Trophoblast cell (in vitro differentiated cells and primary cell): ENCODE data around the gene COL1A2.

Experiments used
- DNase-seq, 2 donors: peaks; one replicate each; pipeline ENCODE4 v3.0.0-alpha.2; 2016
- H2AFZ ChIP-seq: 2 replicates; pipeline ENCODE4 v1.6.1; 2013; ENCODE audit warnings: low read length, moderate library complexity, mild to moderate bottlenecking; ENCODE audit not compliant: insufficient read depth, poor library complexity
- H2AK5ac ChIP-seq: 2 replicates; pipeline ENCODE4 v1.6.1; 2013; ENCODE audit warnings: mild to moderate bottlenecking, low read length
- H2BK120ac ChIP-seq: 2 replicates; pipeline ENCODE4 v1.6.1; 2013; ENCODE audit warnings: low read length, mild to moderate bottlenecking, moderate library complexity; ENCODE audit not compliant: insufficient read depth, poor library complexity
- H2BK12ac ChIP-seq: 2 replicates; pipeline ENCODE4 v1.6.1; 2013; ENCODE audit warnings: mild to moderate bottlenecking, low read length, moderate library complexity
- H2BK5ac ChIP-seq: 2 replicates; pipeline ENCODE4 v1.6.1; 2013; ENCODE audit warnings: low read length, low read depth, moderate library complexity, mild to moderate bottlenecking; ENCODE audit not compliant: poor library complexity
- H3K14ac ChIP-seq: 2 replicates; pipeline ENCODE4 v1.6.1; 2013; ENCODE audit warnings: mild to moderate bottlenecking, low read length
- H3K18ac ChIP-seq: 2 replicates; pipeline ENCODE4 v1.6.1; 2013; ENCODE audit warnings: mild to moderate bottlenecking, low read length
- H3K23ac ChIP-seq: 2 replicates; pipeline ENCODE4 v1.6.1; 2013; ENCODE audit warnings: low read length
- H3K27ac ChIP-seq: 2 replicates; pipeline ENCODE4 v1.5.1; 2013; ENCODE audit warnings: low read depth, mild to moderate bottlenecking, inconsistent platforms, low read length, moderate library complexity
- H3K27me3 ChIP-seq: 2 replicates; pipeline ENCODE4 v1.6.1; 2013; ENCODE audit warnings: inconsistent platforms, mild to moderate bottlenecking, low read length, moderate library complexity; ENCODE audit not compliant: insufficient read depth
- H3K36me3 ChIP-seq, 2 experiments: 1 replicate in 1 of 2; 2 replicates in 1 of 2; pipeline ENCODE4 v1.6.1; 2013; ENCODE audit warnings: low read length in 2 of 2, mild to moderate bottlenecking in 2 of 2, moderate library complexity in 1 of 2; ENCODE audit not compliant: insufficient read depth in 2 of 2, control insufficient read depth in 1 of 2
- H3K4ac ChIP-seq: 2 replicates; pipeline ENCODE4 v1.6.1; 2013; ENCODE audit warnings: low read depth, mild to moderate bottlenecking, low read length, moderate library complexity
- H3K4me1 ChIP-seq, 2 experiments: 1 replicate in 1 of 2; 2 replicates in 1 of 2; pipeline ENCODE4 v1.6.1; 2013; ENCODE audit warnings: low read length in 2 of 2, mild to moderate bottlenecking in 2 of 2, moderate library complexity in 1 of 2; ENCODE audit not compliant: insufficient read depth in 2 of 2, control insufficient read depth in 1 of 2
- H3K4me2 ChIP-seq: 2 replicates; pipeline ENCODE4 v1.6.1; 2013; ENCODE audit warnings: inconsistent platforms, mild to moderate bottlenecking, low read length, moderate library complexity
- H3K4me3 ChIP-seq: 2 replicates; pipeline ENCODE4 v1.5.1; 2013; ENCODE audit warnings: mild to moderate bottlenecking, low read depth, low read length, inconsistent platforms
- H3K79me1 ChIP-seq: one replicate; pipeline ENCODE4 v1.6.1; 2013; ENCODE audit warnings: low read length
- H3K79me2 ChIP-seq: 2 replicates; pipeline ENCODE4 v1.6.1; 2013; ENCODE audit warnings: low read length, mild to moderate bottlenecking; ENCODE audit not compliant: control insufficient read depth, insufficient read depth, poor library complexity
- H3K9ac ChIP-seq: 2 replicates; pipeline ENCODE4 v1.6.1; 2013; ENCODE audit warnings: mild to moderate bottlenecking, low read length
- H3K9me3 ChIP-seq: 2 replicates; pipeline ENCODE4 v1.6.1; 2013; ENCODE audit warnings: low read depth, mild to moderate bottlenecking, control low read depth, inconsistent platforms, low read length; ENCODE audit not compliant: insufficient read depth
- H4K12ac ChIP-seq: 2 replicates; pipeline ENCODE4 v1.6.1; 2013; ENCODE audit warnings: low read depth, mild to moderate bottlenecking, low read length, moderate library complexity
- H4K8ac ChIP-seq: 2 replicates; pipeline ENCODE4 v1.6.1; 2013; ENCODE audit warnings: low read depth, mild to moderate bottlenecking, low read length, moderate library complexity
- H4K91ac ChIP-seq: one replicate; pipeline ENCODE4 v1.6.1; 2013; ENCODE audit warnings: low read depth, mild to moderate bottlenecking, low read length, moderate library complexity
- WGBS: extraction: QIAGEN DNeasy Blood & Tissue Kit; methylation state at CpG from one replicate; pipeline ENCODE4 v1.1.7; 2013; ENCODE audit warnings: missing lambda C conversion rate; ENCODE audit not compliant: insufficient read length, insufficient coverage; ENCODE audit errors: extremely low coverage; 5-methylcytosine and 5-hydroxymethylcytosine counted together

COL1A2 gene

DNA sequence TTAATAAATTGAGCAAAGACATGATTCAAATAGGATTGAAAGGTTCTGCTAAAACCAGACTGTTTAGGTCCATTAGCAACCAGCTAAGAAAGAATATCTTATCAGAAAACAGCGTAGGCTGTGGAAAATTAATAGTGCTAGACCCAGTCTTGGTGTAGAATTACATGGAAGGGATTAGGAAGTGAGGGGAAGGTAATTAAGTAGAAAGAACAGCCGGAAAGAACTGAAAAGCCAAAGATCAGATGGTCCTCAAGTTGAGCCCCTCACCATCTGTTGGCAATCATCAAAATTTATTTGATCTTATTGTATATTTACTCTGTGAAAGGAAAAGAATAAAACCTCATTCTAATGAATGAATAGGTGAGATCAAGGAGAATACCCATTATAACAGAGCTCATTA, 50.1 kb downstream of the COL1A2 start:
- Histone ChIP-seq H3K27me3 (no peaks in the 10 kb centered on the region), H3K4me3 (no peak overlapping the region), H2BK12ac (no peak overlapping the region), H4K8ac (no peak overlapping the region), H3K18ac (no peak overlapping the region), H4K12ac (no peak overlapping the region), H3K79me1 (peaks cover 7% of the 10 kb centered on the region), H2BK5ac (no peak overlapping the region), H3K36me3 (no peaks in the 10 kb centered on the region), H3K9ac (no peak overlapping the region), H3K4ac (no peak overlapping the region), H3K9me3 (no peaks in the 10 kb centered on the region), H2AK5ac (no peak overlapping the region), H3K14ac (no peak overlapping the region), H3K79me2 (no peaks in the 10 kb centered on the region), H2BK120ac (no peak overlapping the region), H3K4me2 (no peak overlapping the region), H2AFZ (no peak overlapping the region), H3K27ac (no peak overlapping the region), H4K91ac (no peak overlapping the region), H3K23ac (no peak overlapping the region), H3K4me1 (peaks cover 2 to 3% of the 10 kb centered on the region in 2 experiments)
- WGBS, result no CpG with 5 or more reads among the region's 2 CpGs
- DNase-seq, result no peak

DNA sequence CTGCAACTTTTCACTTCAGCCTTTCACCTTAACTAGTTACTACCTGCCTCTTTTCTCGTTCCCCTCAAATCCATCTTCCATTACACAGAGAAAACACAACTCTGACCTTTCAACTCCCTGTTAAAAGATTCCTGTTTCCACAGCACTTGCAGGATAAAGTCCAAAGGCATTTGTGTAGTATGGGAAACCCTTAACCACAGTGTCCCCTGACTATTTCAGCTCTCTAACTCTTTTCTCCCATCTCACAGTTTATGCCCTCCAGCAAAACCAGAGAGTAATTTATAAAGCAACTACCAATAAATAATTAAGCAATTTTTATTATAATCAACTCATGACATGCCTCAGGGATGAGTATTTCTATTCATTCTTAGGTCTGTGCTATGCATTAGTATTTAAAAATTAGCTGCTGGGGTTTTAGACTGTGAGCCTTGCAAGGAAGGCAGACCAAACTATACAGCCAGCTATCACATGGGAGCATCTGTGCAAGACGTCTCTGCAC, 51.0 kb downstream of the COL1A2 start:
- no peak overlapping the region for H3K18ac ChIP-seq
- no peak overlapping the region for H4K8ac ChIP-seq
- H3K27me3 ChIP-seq, result no peaks in the 10 kb centered on the region
- peaks cover 0 to under 1% of the 10 kb centered on the region in 2 experiments for H3K4me1 ChIP-seq
- H3K4me3 ChIP-seq, result no peak overlapping the region
- H3K79me1 ChIP-seq, result peaks cover 2% of the 10 kb centered on the region
- WGBS, result 100% methylated on average over 1 of the region's 2 CpGs
- H3K79me2 ChIP-seq, result no peaks in the 10 kb centered on the region
- H3K14ac ChIP-seq, result no peak overlapping the region
- H3K27ac ChIP-seq, result no peak overlapping the region
- no peak overlapping the region for H2BK12ac ChIP-seq
- no peaks in the 10 kb centered on the region for H3K9me3 ChIP-seq
- no peak overlapping the region for H3K23ac ChIP-seq
- no peak overlapping the region for H3K4ac ChIP-seq
- no peak overlapping the region for H4K12ac ChIP-seq
- no peak overlapping the region for H3K4me2 ChIP-seq
- H2AFZ ChIP-seq, result no peak overlapping the region
- H2BK120ac ChIP-seq, result no peak overlapping the region
- H2AK5ac ChIP-seq, result no peak overlapping the region
- no peak overlapping the region for H2BK5ac ChIP-seq
- no peak overlapping the region for H4K91ac ChIP-seq
- no peak for DNase-seq
- H3K36me3 ChIP-seq, result no peaks in the 10 kb centered on the region
- no peak overlapping the region for H3K9ac ChIP-seq

DNA sequence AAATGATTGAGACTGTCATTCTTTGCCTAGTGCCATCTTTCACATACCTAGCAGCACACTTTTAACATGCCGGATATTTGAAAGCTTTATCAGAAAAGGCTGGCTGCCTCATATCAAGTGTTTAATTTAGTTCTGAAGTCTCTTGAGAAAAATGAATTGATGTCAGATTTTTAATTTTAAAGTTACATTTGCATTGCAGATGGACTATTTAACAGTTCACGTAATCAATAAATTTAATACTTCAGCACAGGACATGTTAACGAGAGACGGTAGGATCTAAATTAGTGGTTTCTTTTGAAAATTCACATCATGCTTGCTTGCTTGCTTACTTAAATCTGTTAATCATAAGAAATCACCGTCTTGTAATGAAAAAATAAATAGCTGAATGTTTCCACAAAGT, 51.6 kb downstream of the COL1A2 start:
- Histone ChIP-seq H3K14ac (no peak overlapping the region), H3K18ac (no peak overlapping the region), H2AFZ (no peak overlapping the region), H4K91ac (no peak overlapping the region), H2BK5ac (no peak overlapping the region), H4K8ac (no peak overlapping the region), H3K4me2 (no peak overlapping the region), H3K79me2 (no peaks in the 10 kb centered on the region), H3K79me1 (peaks cover 2% of the 10 kb centered on the region), H3K4me1 (no peaks in the 10 kb centered on the region), H3K9me3 (no peaks in the 10 kb centered on the region), H3K27ac (no peak overlapping the region), H3K4ac (no peak overlapping the region), H3K9ac (no peak overlapping the region), H3K27me3 (no peaks in the 10 kb centered on the region), H2BK120ac (no peak overlapping the region), H3K23ac (no peak overlapping the region), H3K36me3 (no peaks in the 10 kb centered on the region), H2BK12ac (no peak overlapping the region), H4K12ac (no peak overlapping the region), H2AK5ac (no peak overlapping the region), H3K4me3 (no peak overlapping the region)
- no peak for DNase-seq
- WGBS, result no CpG with 5 or more reads among the region's 5 CpGs

DNA sequence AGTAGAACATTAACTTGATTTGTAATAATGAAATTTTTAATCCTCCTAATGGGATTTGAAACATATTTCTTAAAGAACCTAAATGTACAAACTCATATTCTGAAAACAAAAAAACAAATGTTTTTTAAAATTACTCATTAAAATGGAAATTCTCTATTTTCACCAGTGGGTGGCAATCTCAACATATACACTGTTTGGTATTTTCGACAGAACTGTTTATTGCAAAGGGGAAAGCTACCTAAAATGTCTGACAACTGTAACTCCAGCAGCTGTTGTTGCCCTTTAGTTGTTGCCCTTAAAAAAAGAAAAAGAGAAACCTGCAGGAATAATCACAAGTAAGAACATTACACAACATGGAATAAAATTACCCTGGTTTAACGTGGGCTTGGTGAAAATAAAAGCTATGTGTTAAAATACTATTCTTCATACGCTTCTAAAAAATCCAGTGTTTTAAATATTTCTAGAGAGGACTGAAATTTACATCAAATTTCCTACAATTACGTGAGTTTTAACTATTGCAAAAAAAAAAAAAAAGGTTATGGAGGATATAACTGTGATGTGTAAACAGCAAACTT, 54.5 kb downstream of the COL1A2 start:
- no peaks in the 10 kb centered on the region for H3K9me3 ChIP-seq
- DNase-seq, result peak in 1 of 2 donors; percentile 72
- H3K36me3 ChIP-seq, result no peaks in the 10 kb centered on the region
- no peaks in the 10 kb centered on the region for H3K27me3 ChIP-seq
- H3K18ac ChIP-seq, result no peak overlapping the region
- no peak overlapping the region for H3K23ac ChIP-seq
- no peak overlapping the region for H3K4me3 ChIP-seq
- no peak overlapping the region for H2BK120ac ChIP-seq
- H4K8ac ChIP-seq, result no peak overlapping the region
- no peak overlapping the region for H2AK5ac ChIP-seq
- H2BK5ac ChIP-seq, result no peak overlapping the region
- H4K91ac ChIP-seq, result no peak overlapping the region
- no peak overlapping the region for H3K9ac ChIP-seq
- H3K4me1 ChIP-seq, result no peaks in the 10 kb centered on the region
- H4K12ac ChIP-seq, result no peak overlapping the region
- H2BK12ac ChIP-seq, result no peak overlapping the region
- H2AFZ ChIP-seq, result no peak overlapping the region
- no peaks in the 10 kb centered on the region for H3K79me2 ChIP-seq
- H3K4ac ChIP-seq, result no peak overlapping the region
- H3K14ac ChIP-seq, result no peak overlapping the region
- no peaks in the 10 kb centered on the region for H3K79me1 ChIP-seq
- no peak overlapping the region for H3K4me2 ChIP-seq
- no peak overlapping the region for H3K27ac ChIP-seq
- no CpG with 5 or more reads among the region's 4 CpGs for WGBS
